Neural cell (in vitro differentiated cells): ENCODE results near the gene COL18A1. TPM values are rescaled to one million over a fixed set of nuclear protein-coding genes. Genes with fewer than 3 reads are reported as not detected.

Source experiments
- H2AFZ ChIP-seq: fragments of 200-600, 300-800 bp; sonication (generic), shearing (Covaris generic); 2 replicates; pipeline ENCODE4 v1.6.0; 2014; ENCODE audit warnings: low read depth, mild to moderate bottlenecking, antibody characterized with exemption, low read length, moderate library complexity
- H3F3A ChIP-seq: fragments of 200-600 bp; shearing (Covaris generic); 2 replicates; pipeline ENCODE4 v1.6.1; 2016; ENCODE audit warnings: mild to moderate bottlenecking, moderate library complexity, mixed read lengths, antibody characterized with exemption, low read length; ENCODE audit not compliant: insufficient read depth, poor library complexity, severe bottlenecking
- H3K27ac ChIP-seq: fragments of 200-600, 300-800 bp; sonication (generic), shearing (Covaris generic); 2 replicates; pipeline ENCODE4 v1.5.1; 2014; ENCODE audit warnings: mild to moderate bottlenecking, low read length, moderate library complexity
- H3K27me3 ChIP-seq: fragments of 300-800, 200-600 bp; sonication (generic), shearing (Covaris generic); 2 replicates; pipeline ENCODE4 v1.6.0; 2014; ENCODE audit warnings: mild to moderate bottlenecking, low read depth, low read length, moderate library complexity; ENCODE audit not compliant: insufficient read depth
- H3K36me3 ChIP-seq: fragments of 300-800, 200-600 bp; sonication (generic), shearing (Covaris generic); 2 replicates; pipeline ENCODE4 v1.5.1; 2014; ENCODE audit warnings: mild to moderate bottlenecking, antibody characterized with exemption, low read length, moderate library complexity; ENCODE audit not compliant: insufficient read depth
- H3K4me2 ChIP-seq: fragments of 300-800, 200-600 bp; sonication (generic), shearing (Covaris generic); 2 replicates; pipeline ENCODE4 v1.6.0; 2014; ENCODE audit warnings: mild to moderate bottlenecking, low read length
- H3K4me3 ChIP-seq: fragments of 300-800, 200-600 bp; sonication (generic), shearing (Covaris generic); 2 replicates; pipeline ENCODE4 v1.5.1; 2014; ENCODE audit warnings: mild to moderate bottlenecking, low read length, moderate library complexity
- H3K79me2 ChIP-seq: fragments of 200-600 bp; shearing (Covaris generic); replicated peaks from 2 replicates; pipeline ENCODE4 v1.6.0; 2014; ENCODE audit warnings: mild to moderate bottlenecking, low read length, moderate library complexity; ENCODE audit not compliant: insufficient read depth
- H3K9ac ChIP-seq: fragments of 300-800, 200-600 bp; sonication (generic), shearing (Covaris generic); 2 replicates; pipeline ENCODE4 v1.6.1; 2016; ENCODE audit warnings: mild to moderate bottlenecking, low read length, mixed read lengths
- H3K9me2 ChIP-seq: fragments of 200-600 bp; shearing (Covaris generic); 2 replicates; pipeline ENCODE4 v1.6.1; 2016; ENCODE audit warnings: mild to moderate bottlenecking, low read length, mixed read lengths; ENCODE audit not compliant: insufficient read depth
- H3K9me3 ChIP-seq: fragments of 200-600, 300-800 bp; sonication (generic), shearing (Covaris generic); 2 replicates; pipeline ENCODE4 v1.6.1; 2016; ENCODE audit warnings: mild to moderate bottlenecking, mixed run types, low read length, moderate library complexity, mixed read lengths
- H4K20me1 ChIP-seq: fragments of 200-600 bp; shearing (Covaris generic); 2 replicates; pipeline ENCODE4 v1.6.1; 2016; ENCODE audit warnings: mild to moderate bottlenecking, mixed run types; ENCODE audit not compliant: insufficient read depth
- EP300 ChIP-seq: fragments of 450-650 bp; conservative IDR thresholded peaks from 2 replicates; pipeline ENCODE4 v1.6.1; 2014; ENCODE audit warnings: antibody characterized with exemption, mild to moderate bottlenecking, moderate library complexity; ENCODE audit not compliant: poor library complexity, severe bottlenecking
- EZH2 ChIP-seq: fragments of 200-600, 300-800 bp; shearing (Covaris generic), sonication (generic); IDR thresholded peaks from 2 replicates; pipeline ENCODE4 v1.6.1; 2014; ENCODE audit warnings: antibody characterized with exemption, low read length, borderline replicate concordance, mild to moderate bottlenecking; ENCODE audit not compliant: insufficient read depth, poor library complexity, severe bottlenecking
- POLR2AphosphoS5 ChIP-seq: IDR thresholded peaks from 2 replicates; pipeline ENCODE4 v1.6.1; 2012
- RAD21 ChIP-seq: fragments of 450-650 bp; conservative IDR thresholded peaks from 2 replicates; pipeline ENCODE4 v1.6.1; 2014; ENCODE audit warnings: antibody characterized with exemption, mild to moderate bottlenecking, moderate library complexity
- SMC3 ChIP-seq: fragments of 450-650 bp; conservative IDR thresholded peaks from 2 replicates; pipeline ENCODE4 v1.6.1; 2014; ENCODE audit warnings: antibody characterized with exemption, mild to moderate bottlenecking, moderate library complexity; ENCODE audit not compliant: poor library complexity
- TAF1 ChIP-seq: IDR thresholded peaks from 2 replicates; pipeline ENCODE4 v1.6.1; 2012; ENCODE audit warnings: low read depth
- polyA plus RNA-seq: library from polyadenylated mRNA; depleted of rRNA; stranded (reverse); fragments of >200 nt; gene quantifications from 2 replicates; pipeline ENCODE4 v1.2.3, GENCODE V29; 2014
- TF ChIP-seq, protein P1 (sequence below): IDR thresholded peaks from 2 replicates; pipeline ENCODE4 v1.6.1; 2012; ENCODE audit warnings: borderline replicate concordance
- TF ChIP-seq, protein P2 (sequence below): fragments of 450-650 bp; IDR thresholded peaks from 2 replicates; pipeline ENCODE4 v1.5.1; 2014; ENCODE audit warnings: antibody characterized with exemption, mild to moderate bottlenecking, moderate library complexity; ENCODE audit not compliant: poor library complexity, severe bottlenecking

COL18A1 gene
- polyA plus RNA-seq, 1 donor from 2014 or later = 2.5 TPM

DNA sequence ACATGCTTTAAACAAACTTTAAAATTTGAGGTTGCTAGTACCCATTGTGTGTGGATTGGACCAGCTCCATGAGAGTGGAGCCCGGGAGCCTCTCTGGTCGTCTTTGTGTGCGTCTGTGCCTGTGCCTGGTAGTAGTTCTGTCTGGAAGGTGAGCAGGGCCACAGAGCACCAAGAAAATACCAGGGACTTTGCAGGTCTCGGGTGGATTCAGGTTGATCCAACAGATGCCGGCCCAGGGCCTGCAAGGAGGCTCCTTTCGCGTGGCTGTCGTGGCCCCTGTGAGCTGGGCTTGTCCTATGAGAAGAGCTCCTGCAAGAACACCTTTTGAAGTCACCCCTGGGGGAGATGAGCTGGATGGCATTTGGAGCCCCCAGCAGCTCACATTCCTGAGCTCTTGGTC lies 28.3 kb downstream of the COL18A1 start:
- Histone ChIP-seq H3K27ac (no peak overlapping the region), H3F3A (no peaks in the 10 kb centered on the region), H4K20me1 (no peaks in the 10 kb centered on the region), H3K27me3 (no peaks in the 10 kb centered on the region), H3K79me2 (no peaks in the 10 kb centered on the region), H3K9ac (no peak overlapping the region), H3K4me2 (no peak overlapping the region), H3K9me2 (no peaks in the 10 kb centered on the region), H3K9me3 (no peaks in the 10 kb centered on the region), H3K4me3 (no peak overlapping the region), H2AFZ (no peak overlapping the region), H3K36me3 (no peaks in the 10 kb centered on the region)
- no peak for TF ChIP-seq TAF1
- TF ChIP-seq EZH2 = no peak
- no peak for TF ChIP-seq SMC3
- TF ChIP-seq, protein P1, sequence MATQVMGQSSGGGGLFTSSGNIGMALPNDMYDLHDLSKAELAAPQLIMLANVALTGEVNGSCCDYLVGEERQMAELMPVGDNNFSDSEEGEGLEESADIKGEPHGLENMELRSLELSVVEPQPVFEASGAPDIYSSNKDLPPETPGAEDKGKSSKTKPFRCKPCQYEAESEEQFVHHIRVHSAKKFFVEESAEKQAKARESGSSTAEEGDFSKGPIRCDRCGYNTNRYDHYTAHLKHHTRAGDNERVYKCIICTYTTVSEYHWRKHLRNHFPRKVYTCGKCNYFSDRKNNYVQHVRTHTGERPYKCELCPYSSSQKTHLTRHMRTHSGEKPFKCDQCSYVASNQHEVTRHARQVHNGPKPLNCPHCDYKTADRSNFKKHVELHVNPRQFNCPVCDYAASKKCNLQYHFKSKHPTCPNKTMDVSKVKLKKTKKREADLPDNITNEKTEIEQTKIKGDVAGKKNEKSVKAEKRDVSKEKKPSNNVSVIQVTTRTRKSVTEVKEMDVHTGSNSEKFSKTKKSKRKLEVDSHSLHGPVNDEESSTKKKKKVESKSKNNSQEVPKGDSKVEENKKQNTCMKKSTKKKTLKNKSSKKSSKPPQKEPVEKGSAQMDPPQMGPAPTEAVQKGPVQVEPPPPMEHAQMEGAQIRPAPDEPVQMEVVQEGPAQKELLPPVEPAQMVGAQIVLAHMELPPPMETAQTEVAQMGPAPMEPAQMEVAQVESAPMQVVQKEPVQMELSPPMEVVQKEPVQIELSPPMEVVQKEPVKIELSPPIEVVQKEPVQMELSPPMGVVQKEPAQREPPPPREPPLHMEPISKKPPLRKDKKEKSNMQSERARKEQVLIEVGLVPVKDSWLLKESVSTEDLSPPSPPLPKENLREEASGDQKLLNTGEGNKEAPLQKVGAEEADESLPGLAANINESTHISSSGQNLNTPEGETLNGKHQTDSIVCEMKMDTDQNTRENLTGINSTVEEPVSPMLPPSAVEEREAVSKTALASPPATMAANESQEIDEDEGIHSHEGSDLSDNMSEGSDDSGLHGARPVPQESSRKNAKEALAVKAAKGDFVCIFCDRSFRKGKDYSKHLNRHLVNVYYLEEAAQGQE = no peak
- no peak for TF ChIP-seq EP300
- no peak for TF ChIP-seq POLR2AphosphoS5
- TF ChIP-seq, protein P2, sequence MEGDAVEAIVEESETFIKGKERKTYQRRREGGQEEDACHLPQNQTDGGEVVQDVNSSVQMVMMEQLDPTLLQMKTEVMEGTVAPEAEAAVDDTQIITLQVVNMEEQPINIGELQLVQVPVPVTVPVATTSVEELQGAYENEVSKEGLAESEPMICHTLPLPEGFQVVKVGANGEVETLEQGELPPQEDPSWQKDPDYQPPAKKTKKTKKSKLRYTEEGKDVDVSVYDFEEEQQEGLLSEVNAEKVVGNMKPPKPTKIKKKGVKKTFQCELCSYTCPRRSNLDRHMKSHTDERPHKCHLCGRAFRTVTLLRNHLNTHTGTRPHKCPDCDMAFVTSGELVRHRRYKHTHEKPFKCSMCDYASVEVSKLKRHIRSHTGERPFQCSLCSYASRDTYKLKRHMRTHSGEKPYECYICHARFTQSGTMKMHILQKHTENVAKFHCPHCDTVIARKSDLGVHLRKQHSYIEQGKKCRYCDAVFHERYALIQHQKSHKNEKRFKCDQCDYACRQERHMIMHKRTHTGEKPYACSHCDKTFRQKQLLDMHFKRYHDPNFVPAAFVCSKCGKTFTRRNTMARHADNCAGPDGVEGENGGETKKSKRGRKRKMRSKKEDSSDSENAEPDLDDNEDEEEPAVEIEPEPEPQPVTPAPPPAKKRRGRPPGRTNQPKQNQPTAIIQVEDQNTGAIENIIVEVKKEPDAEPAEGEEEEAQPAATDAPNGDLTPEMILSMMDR = no peak
- no peak for TF ChIP-seq RAD21

DNA sequence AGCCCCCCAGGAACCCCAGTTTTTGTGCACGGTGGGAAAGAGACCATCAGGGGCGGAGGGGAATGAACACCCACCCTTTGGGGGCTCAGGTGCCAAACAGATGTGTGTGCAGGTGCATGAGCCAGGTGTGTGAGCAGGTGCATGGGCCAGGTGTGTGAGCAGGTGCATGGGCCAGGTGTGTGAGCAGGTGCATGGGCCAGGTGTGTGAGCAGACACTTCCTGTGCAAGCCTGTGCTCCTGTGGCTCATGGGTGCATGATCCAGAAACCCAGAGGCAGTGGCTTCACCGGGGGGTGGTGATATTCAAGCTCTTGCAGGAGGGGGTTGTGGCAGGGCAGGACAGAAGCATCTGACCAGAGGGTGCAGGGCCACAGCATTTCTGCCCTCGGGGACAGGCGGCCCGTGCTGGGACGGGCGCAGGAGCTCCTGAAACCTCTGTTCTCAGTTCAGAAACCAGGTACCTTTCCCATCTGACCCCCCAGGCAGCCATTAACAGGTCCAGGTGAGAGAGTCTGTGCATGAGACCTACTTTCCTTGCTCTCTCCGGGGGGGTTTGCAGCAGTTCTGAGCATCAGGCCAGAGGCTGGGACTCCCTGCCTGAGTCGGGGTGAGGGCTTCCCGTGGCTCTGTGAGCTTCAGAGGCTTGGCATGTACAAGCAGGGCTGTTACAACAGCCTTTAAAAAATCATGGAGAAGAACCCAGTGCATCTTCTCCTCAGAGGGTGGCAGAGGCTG lies 29.1 kb downstream of the COL18A1 start:
- no peaks in the 10 kb centered on the region for H4K20me1 ChIP-seq
- H3K36me3 ChIP-seq = no peaks in the 10 kb centered on the region
- no peak overlapping the region for H3K4me3 ChIP-seq
- no peaks in the 10 kb centered on the region for H3K9me3 ChIP-seq
- H3K79me2 ChIP-seq = no peaks in the 10 kb centered on the region
- H3K27ac ChIP-seq = no peak overlapping the region
- H2AFZ ChIP-seq = no peak overlapping the region
- H3K9ac ChIP-seq = no peak overlapping the region
- no peak for TF ChIP-seq EZH2
- TF ChIP-seq EP300 = no peak
- TF ChIP-seq TAF1 = no peak
- TF ChIP-seq, protein P2 = no peak
- H3F3A ChIP-seq = no peaks in the 10 kb centered on the region
- no peak overlapping the region for H3K4me2 ChIP-seq
- no peaks in the 10 kb centered on the region for H3K9me2 ChIP-seq
- no peaks in the 10 kb centered on the region for H3K27me3 ChIP-seq
